IMR-90 (cell line): ENCODE results near the gene LRRC75B. TPM values are rescaled to one million over a fixed set of nuclear protein-coding genes. Genes with fewer than 3 reads are reported as not detected.
A peak's percentile ranks its signal among the peaks of the same experiment; 100 is the strongest.
"Not testable (repeated sequence)": the region's sequence is repeated elsewhere in the genome, so short reads cannot be mapped to it uniquely, and the experiment has no call there.

ENCODE experiments used
- ATAC-seq: fragments of 200-7000 bp; cut with Tn5 transposase; 2 replicates; pipeline ENCODE4 v1.9.1; 2020; ENCODE audit warnings: low read depth, mild to moderate bottlenecking, moderate library complexity
- BruUV-seq: library from RNA; stranded (reverse); fragments of 400-500 nt; replicated peaks from 2 replicates; lab custom pipeline; 2021; lab: Mats Ljungman, UMichigan
- CTCF ChIA-PET: fragments of 300-600 bp; formaldehyde crosslinking; extraction: SDS; loops from one replicate; lab custom pipeline; 2021; ENCODE audit warnings: antibody characterized with exemption; lab: Yijun Ruan, JAX
- POLR2A ChIA-PET: fragments of 300-600 bp; sonication (Branson Sonifier 250); formaldehyde crosslinking; loops from one replicate; lab custom pipeline; 2022; ENCODE audit warnings: antibody characterized with exemption; ENCODE audit not compliant: unreplicated experiment; lab: Charles Lee
- DNase-seq: peaks from one replicate; pipeline ENCODE4 v3.0.0; 2013
- H2AFZ ChIP-seq: replicated peaks from 2 replicates; pipeline ENCODE3; 2013; ENCODE audit warnings: low read length, mild to moderate bottlenecking; ENCODE audit not compliant: poor library complexity
- H2AK5ac ChIP-seq: 2 replicates; pipeline ENCODE4 v1.6.1; 2013; ENCODE audit warnings: low read depth, low read length, inconsistent platforms
- H2AK9ac ChIP-seq: replicated peaks from 2 replicates; pipeline ENCODE3; 2013; ENCODE audit warnings: mild to moderate bottlenecking, low read depth, low read length, moderate library complexity; ENCODE audit not compliant: poor library complexity
- H2BK120ac ChIP-seq: 2 replicates; pipeline ENCODE4 v1.6.1; 2013; ENCODE audit warnings: low read depth, low read length, inconsistent platforms
- H2BK15ac ChIP-seq: 3 replicates; pipeline ENCODE4 v1.6.1; 2013; ENCODE audit warnings: low read depth, low read length, inconsistent platforms
- H2BK20ac ChIP-seq: 2 replicates; pipeline ENCODE4 v1.6.1; 2013; ENCODE audit warnings: low read depth, mild to moderate bottlenecking, inconsistent platforms, low read length, moderate library complexity
- H2BK5ac ChIP-seq: 2 replicates; pipeline ENCODE4 v1.6.1; 2013; ENCODE audit warnings: mild to moderate bottlenecking, low read depth, low read length, inconsistent platforms; ENCODE audit not compliant: poor library complexity, severe bottlenecking
- H3K14ac ChIP-seq: replicated peaks from 2 replicates; pipeline ENCODE4 v1.6.1; 2013; ENCODE audit warnings: low read depth, low read length, inconsistent platforms
- H3K18ac ChIP-seq: 2 replicates; pipeline ENCODE4 v1.6.1; 2013; ENCODE audit warnings: low read depth, low read length, control low read depth
- H3K23ac ChIP-seq: 2 replicates; pipeline ENCODE4 v1.6.1; 2013; ENCODE audit warnings: low read depth, low read length, inconsistent platforms
- H3K27ac ChIP-seq: 2 replicates; pipeline ENCODE4 v1.5.1; 2013; ENCODE audit warnings: mild to moderate bottlenecking, control low read depth, low read length; ENCODE audit not compliant: insufficient read depth
- H3K27me3 ChIP-seq: 2 replicates; pipeline ENCODE4 v1.6.1; 2013; ENCODE audit warnings: low read length; ENCODE audit not compliant: control insufficient read depth, insufficient read depth
- H3K36me3 ChIP-seq: 2 replicates; pipeline ENCODE4 v1.6.1; 2013; ENCODE audit warnings: low read length, mixed read lengths; ENCODE audit not compliant: control insufficient read depth, insufficient read depth
- H3K4ac ChIP-seq: 2 replicates; pipeline ENCODE4 v1.6.1; 2013; ENCODE audit warnings: low read depth, low read length, inconsistent platforms
- H3K4me1 ChIP-seq: 2 replicates; pipeline ENCODE4 v1.6.1; 2013; ENCODE audit warnings: low read length, mixed read lengths; ENCODE audit not compliant: control insufficient read depth, insufficient read depth
- H3K4me2 ChIP-seq: 2 replicates; pipeline ENCODE4 v1.6.1; 2013; ENCODE audit warnings: low read depth, mild to moderate bottlenecking, control low read depth, low read length, moderate library complexity
- H3K4me3 ChIP-seq: 2 replicates; pipeline ENCODE4 v1.5.1; 2013; ENCODE audit warnings: low read depth, mild to moderate bottlenecking, control low read depth, low read length, moderate library complexity; ENCODE audit not compliant: insufficient read depth
- H3K56ac ChIP-seq: 2 replicates; pipeline ENCODE4 v1.6.1; 2013; ENCODE audit warnings: low read length, inconsistent platforms; ENCODE audit not compliant: insufficient read depth; ENCODE audit errors: extremely low read depth
- H3K79me1 ChIP-seq, 2 experiments: 2 replicates each; pipeline ENCODE4 v1.6.1; 2013; ENCODE audit warnings: low read length in 2 of 2, inconsistent platforms in 1 of 2, low read depth in 1 of 2
- H3K9ac ChIP-seq: 2 replicates; pipeline ENCODE4 v1.6.1; 2013; ENCODE audit warnings: low read depth, low read length, control low read depth
- H3K9me1 ChIP-seq: 2 replicates; pipeline ENCODE4 v1.6.1; 2013; ENCODE audit warnings: low read length, inconsistent platforms; ENCODE audit not compliant: insufficient read depth
- H3K9me3 ChIP-seq: 2 replicates; pipeline ENCODE4 v1.6.1; 2013; ENCODE audit warnings: low read length; ENCODE audit not compliant: control insufficient read depth, insufficient read depth
- H4K20me1 ChIP-seq: 2 replicates; pipeline ENCODE4 v1.6.1; 2013; ENCODE audit warnings: low read length, inconsistent platforms; ENCODE audit not compliant: insufficient read depth
- H4K5ac ChIP-seq: 2 replicates; pipeline ENCODE4 v1.6.1; 2013; ENCODE audit warnings: mild to moderate bottlenecking, low read depth, low read length, control low read depth
- H4K8ac ChIP-seq, 2 experiments: 2 replicates each; pipeline ENCODE4 v1.6.1; 2013; ENCODE audit warnings: low read depth in 2 of 2, low read length in 2 of 2, control low read depth in 1 of 2, inconsistent platforms in 1 of 2
- H4K91ac ChIP-seq: 2 replicates; pipeline ENCODE4 v1.6.1; 2013; ENCODE audit warnings: low read depth, low read length, inconsistent platforms; ENCODE audit not compliant: insufficient read depth
- WGBS, 2 experiments: methylation state at CpG; one replicate each; pipeline versions ENCODE4 v1.1.5 to v1.1.7; 2013; ENCODE audit warnings: missing lambda C conversion rate in 2 of 2; ENCODE audit not compliant: insufficient read length in 1 of 2; ENCODE audit errors: extremely low coverage in 2 of 2; 5-methylcytosine and 5-hydroxymethylcytosine counted together
- dilution Hi-C: fragments of 300-500 bp; cut with HindIII; formaldehyde crosslinking; loops from one replicate; pipeline ENCODE4 v1.14.3; 2018; ENCODE audit warnings: low sequenced_read_pairs; ENCODE audit not compliant: unreplicated experiment
- in situ Hi-C: fragments of 300-500 bp; cut with MboI; formaldehyde crosslinking; loops from 3 replicates; pipeline ENCODE4 v1.14.3; 2019; ENCODE audit warnings: low sequenced_read_pairs, inconsistent platforms, mixed read lengths
- intact Hi-C: fragments of 100-400 bp; cut with micrococcal nuclease; formaldehyde crosslinking; loops from 2 replicates; pipeline ENCODE4 v1.10.0; 2022
- polyA plus RNA-seq, 3 experiments: library from polyadenylated mRNA; depleted of rRNA; stranded (reverse); fragments of >200 nt; gene quantifications; 2 replicates each; pipeline ENCODE4 v1.2.3, GENCODE V29; 2012; ENCODE audit warnings: low replicate concordance in 1 of 3
- total RNA-seq: library from RNA; depleted of rRNA; stranded (reverse); fragments of >200 nt; gene quantifications from 2 replicates; pipeline ENCODE4 v1.2.3, GENCODE V29; 2012

The LRRC75B gene
- total and polyA plus RNA-seq, 2 of the 4 experiments (the other 2 are of a cell fraction), result 1.6 to 10.7 TPM

DNA sequence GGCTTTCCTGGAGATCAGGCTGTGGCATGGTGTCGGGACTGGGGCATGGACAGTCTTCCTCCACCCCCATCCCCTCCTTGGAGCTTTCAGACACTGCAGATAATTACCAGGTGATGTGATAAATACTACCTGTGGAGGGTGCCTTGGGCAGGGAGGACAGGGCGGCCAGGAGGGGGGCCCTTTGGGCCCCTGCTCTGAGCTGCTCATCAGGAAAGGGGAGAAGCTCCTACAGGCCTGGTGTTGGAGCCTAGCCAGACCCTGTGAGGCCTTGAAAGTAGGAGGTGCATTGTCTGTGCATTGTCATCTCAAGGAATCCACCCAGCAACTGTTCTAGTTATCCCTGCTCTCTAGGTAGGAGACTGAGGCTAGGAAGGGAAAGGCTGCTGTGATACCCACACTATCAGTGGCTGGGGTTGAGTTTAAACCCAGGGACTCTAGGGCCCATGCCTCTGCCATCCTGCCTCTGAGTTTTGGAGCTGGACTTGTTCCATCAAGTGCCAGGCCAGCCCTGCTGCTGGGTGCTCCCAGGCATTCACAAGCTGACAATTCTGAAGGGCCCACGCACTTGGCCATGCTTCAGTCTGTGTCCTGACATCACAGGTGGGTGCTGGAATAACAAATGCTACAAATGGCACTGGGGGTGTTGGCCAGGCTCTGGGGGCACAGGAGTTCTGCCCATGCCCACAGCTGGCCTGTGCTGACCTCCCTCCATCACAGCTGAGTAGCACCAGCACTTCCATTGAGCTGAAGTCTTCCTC, 7.3 kb upstream of the LRRC75B start:
- BruUV-seq, H3K4ac ChIP-seq, H3K9me3 ChIP-seq, H2BK15ac ChIP-seq, intact Hi-C loops, ATAC-seq, POLR2A ChIA-PET, H4K91ac ChIP-seq, H2BK5ac ChIP-seq, H4K5ac ChIP-seq, H3K27me3 ChIP-seq, H4K8ac ChIP-seq, H3K4me1 ChIP-seq, H3K9me1 ChIP-seq, H3K4me2 ChIP-seq, H3K18ac ChIP-seq, H3K9ac ChIP-seq, H2AFZ ChIP-seq, H3K36me3 ChIP-seq, H3K23ac ChIP-seq, H4K20me1 ChIP-seq, H2AK5ac ChIP-seq, H3K56ac ChIP-seq, H2BK20ac ChIP-seq, H3K79me1 ChIP-seq, H2AK9ac ChIP-seq, H3K14ac ChIP-seq, H3K4me3 ChIP-seq, H2BK120ac ChIP-seq, H3K27ac ChIP-seq, dilution Hi-C loops, in situ Hi-C loops, CTCF ChIA-PET: not testable (repeated sequence)
- peak; percentile 29 for DNase-seq
- WGBS, 2 experiments, result no CpG with 5 or more reads among the region's 3 CpGs
